Measurements from ENCODE around the gene GINS2. TPM values are rescaled to one million over a fixed set of nuclear protein-coding genes. Genes with fewer than 3 reads are reported as not detected.

The GINS2 gene
- total and polyA plus RNA-seq, 11 donors: 0.15 to 4.2 (median 0.53) TPM; not detected in 1

DNA sequence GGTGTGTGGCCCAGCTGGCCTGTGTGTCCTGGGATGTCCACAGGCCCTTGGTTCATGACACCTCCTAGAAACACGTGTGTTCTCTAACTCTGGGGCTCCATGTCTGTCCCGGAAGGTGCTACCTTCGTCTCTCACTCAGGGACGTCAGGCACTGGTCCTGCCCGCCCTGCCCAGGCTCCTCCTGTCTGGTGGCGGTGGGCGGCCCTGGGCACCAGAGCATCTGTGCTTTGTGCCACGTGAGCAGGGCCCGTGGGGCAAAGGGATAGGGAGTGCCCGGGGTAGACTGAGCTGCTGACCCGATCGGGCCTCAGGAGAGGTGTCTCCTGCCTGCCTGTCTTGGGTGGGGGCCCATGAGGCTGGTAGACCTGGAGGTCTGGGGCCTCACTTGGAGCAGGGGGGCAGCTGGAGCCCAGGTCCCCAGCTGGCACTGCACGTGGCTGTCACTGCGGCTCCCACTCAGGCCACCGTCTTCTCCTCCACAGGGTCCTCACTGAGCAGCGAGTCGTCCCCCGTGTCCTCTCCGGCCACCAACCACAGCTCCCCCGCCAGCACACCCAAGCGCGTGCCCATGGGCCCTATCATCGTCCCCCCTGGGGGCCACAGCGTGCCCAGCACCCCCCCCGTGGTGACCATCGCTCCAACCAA lies 40.6 kb downstream of the GINS2 start:
- DNase-seq: no peak
- H3K27me3 ChIP-seq: no peaks in the 10 kb centered on the region
- no peak overlapping the region for H3K4me3 ChIP-seq
- peaks cover 0 to 37% (median 20%) of the 10 kb centered on the region in 12 donors for H3K4me1 ChIP-seq
- no peak overlapping the region for H3K27ac ChIP-seq
- peaks cover 0 to 20% (median 12%) of the 10 kb centered on the region in 9 donors for H3K36me3 ChIP-seq
- intact Hi-C loops (cut with DNase I): no loop called here
- ATAC-seq: no peak
- 90 to 95% (median 94%) methylated on average over 21 to 26 of the region's 26 CpGs for WGBS, 4 donors
- H3K9me3 ChIP-seq: no peaks in the 10 kb centered on the region
- TF ChIP-seq, protein P1, sequence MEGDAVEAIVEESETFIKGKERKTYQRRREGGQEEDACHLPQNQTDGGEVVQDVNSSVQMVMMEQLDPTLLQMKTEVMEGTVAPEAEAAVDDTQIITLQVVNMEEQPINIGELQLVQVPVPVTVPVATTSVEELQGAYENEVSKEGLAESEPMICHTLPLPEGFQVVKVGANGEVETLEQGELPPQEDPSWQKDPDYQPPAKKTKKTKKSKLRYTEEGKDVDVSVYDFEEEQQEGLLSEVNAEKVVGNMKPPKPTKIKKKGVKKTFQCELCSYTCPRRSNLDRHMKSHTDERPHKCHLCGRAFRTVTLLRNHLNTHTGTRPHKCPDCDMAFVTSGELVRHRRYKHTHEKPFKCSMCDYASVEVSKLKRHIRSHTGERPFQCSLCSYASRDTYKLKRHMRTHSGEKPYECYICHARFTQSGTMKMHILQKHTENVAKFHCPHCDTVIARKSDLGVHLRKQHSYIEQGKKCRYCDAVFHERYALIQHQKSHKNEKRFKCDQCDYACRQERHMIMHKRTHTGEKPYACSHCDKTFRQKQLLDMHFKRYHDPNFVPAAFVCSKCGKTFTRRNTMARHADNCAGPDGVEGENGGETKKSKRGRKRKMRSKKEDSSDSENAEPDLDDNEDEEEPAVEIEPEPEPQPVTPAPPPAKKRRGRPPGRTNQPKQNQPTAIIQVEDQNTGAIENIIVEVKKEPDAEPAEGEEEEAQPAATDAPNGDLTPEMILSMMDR (IDR thresholded peaks at IDR 0.05): no peak
- no peak for TF ChIP-seq POLR2A (IDR thresholded peaks at IDR 0.05)

DNA sequence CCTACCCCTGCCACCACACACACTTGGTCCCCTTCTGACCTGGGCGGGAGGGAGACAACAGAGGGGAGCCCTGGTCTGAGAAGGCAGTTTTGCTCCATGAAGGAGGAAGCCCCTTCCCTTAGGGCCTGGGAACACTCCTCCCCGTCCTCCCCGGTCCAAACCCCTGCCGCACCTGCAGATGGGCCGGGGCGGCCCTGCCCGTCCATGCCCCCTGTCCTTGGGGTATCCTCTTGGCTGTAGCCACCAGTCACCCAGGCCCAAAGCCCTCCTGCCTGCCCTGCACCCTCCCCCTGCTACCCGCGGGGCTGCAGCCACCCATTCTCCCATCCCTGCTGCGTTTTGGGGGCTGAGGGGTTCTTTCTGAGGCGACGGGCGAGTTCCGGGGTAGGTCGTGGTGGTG lies 41.8 kb downstream of the GINS2 start:
- ATAC-seq: no peak
- Histone ChIP-seq H3K27ac (no peak overlapping the region), H3K9me3 (no peaks in the 10 kb centered on the region), H3K4me3 (no peak overlapping the region), H3K36me3 (peaks cover 0 to 20% (median 12%) of the 10 kb centered on the region in 9 donors), H3K27me3 (no peaks in the 10 kb centered on the region), H3K4me1 (peaks cover 0 to 37% (median 13%) of the 10 kb centered on the region in 12 donors)
- intact Hi-C loops (cut with DNase I): no loop called here
- DNase-seq: no peak
- TF ChIP-seq, protein P1 (IDR thresholded peaks at IDR 0.05): no peak
- TF ChIP-seq POLR2A (IDR thresholded peaks at IDR 0.05): no peak
- 89 to 98% (median 95%) methylated on average over 11 to 15 of the region's 15 CpGs for WGBS, 4 donors

DNA sequence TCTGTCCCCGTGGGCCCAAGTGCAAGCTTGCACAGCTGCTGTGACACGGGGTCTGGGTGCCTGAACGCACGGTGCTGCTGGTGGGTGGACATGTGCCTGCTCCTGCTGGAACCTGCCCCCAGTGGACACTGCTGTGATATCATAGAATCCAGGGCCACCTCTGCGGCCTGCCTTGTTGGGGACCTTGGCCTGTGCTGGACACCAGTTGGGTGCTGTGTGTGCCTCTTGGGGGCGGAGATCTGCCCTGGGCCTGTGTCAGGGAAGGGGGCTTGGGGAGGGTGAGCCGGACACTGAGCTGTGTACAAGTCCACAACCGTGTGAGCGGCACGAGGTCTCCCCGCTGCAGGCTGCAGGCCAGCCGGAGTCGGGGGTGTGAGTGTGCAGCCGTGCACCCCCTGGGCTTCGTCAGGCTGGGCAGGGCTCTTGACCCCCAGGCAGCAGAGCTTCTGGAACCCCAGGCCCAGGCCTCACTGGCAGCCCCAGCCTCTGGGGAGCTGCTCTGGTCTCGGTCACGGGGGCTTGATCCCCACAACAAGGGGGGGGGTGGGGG lies 42.3 kb downstream of the GINS2 start:
- no peak for DNase-seq
- ATAC-seq: no peak
- 91 to 95% (median 92%) methylated on average over 5 to 17 of the region's 17 CpGs for WGBS, 4 donors
- H3K27me3 ChIP-seq: no peaks in the 10 kb centered on the region
- no peaks in the 10 kb centered on the region for H3K9me3 ChIP-seq
- H3K27ac ChIP-seq: no peak overlapping the region
- no peak overlapping the region for H3K4me3 ChIP-seq
- TF ChIP-seq, protein P1 (IDR thresholded peaks at IDR 0.05): no peak
- no peak for TF ChIP-seq POLR2A (IDR thresholded peaks at IDR 0.05)
- H3K4me1 ChIP-seq: peaks cover 0 to 37% (median 12%) of the 10 kb centered on the region in 12 donors
- intact Hi-C loops (cut with DNase I): no loop called here
- peaks cover 0 to 23% (median 12%) of the 10 kb centered on the region in 9 donors for H3K36me3 ChIP-seq

DNA sequence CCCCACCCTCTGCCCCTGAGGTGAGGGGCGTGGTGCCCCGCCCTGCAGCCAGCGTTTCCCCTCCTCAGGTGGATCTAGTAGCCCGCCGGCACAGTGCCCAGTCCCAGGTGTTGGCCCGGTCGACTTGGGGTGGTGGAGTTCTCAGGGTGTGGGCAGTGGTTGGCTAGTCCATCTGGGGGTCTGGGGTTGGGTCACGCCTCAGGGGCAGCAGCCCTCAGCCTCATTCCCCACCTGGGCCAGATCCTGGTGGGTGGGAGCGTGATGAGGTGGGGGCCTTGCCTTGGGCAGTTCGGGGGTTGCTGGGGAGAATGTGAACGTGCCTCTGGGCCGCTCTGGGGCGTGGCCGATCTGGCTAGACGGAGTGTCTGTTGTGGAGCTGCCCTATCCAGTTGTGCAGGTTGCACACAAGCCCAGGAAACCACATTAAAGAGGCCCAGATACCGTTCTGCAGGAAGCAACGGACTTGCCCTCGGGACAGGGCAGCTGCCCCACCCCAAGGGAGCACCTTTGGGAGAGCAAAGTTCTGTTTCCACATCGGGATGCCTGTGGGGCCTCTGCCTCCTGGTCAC lies 43.6 kb downstream of the GINS2 start:
- WGBS, 4 donors: 88 to 95% (median 89%) methylated on average over 5 to 19 of the region's 19 CpGs
- Histone ChIP-seq H3K36me3 (peaks cover 0 to 19% (median 11%) of the 10 kb centered on the region in 9 donors), H3K4me1 (peaks cover 0 to 38% (median 9%) of the 10 kb centered on the region in 12 donors), H3K9me3 (no peaks in the 10 kb centered on the region), H3K4me3 (no peak overlapping the region), H3K27me3 (no peaks in the 10 kb centered on the region), H3K27ac (no peak overlapping the region)
- no peak for TF ChIP-seq POLR2A (IDR thresholded peaks at IDR 0.05)
- TF ChIP-seq, protein P1 (IDR thresholded peaks at IDR 0.05): no peak
- intact Hi-C loops (cut with DNase I): no loop called here
- DNase-seq (no peak), ATAC-seq (no peak)
